HUDEP-2 (cell line): Measurements from ENCODE around the gene ZFP3.
"Not testable (repeated sequence)": the region's sequence is repeated elsewhere in the genome, so short reads cannot be mapped to it uniquely, and the experiment has no call there.

Source experiments
- DNase-seq, 76 experiments: peaks; one replicate each; lab custom pipeline; 2025; ENCODE audit not compliant: unreplicated experiment in 76 of 76; lab: John Stamatoyannopoulos, UW

The ZFP3 gene

DNA sequence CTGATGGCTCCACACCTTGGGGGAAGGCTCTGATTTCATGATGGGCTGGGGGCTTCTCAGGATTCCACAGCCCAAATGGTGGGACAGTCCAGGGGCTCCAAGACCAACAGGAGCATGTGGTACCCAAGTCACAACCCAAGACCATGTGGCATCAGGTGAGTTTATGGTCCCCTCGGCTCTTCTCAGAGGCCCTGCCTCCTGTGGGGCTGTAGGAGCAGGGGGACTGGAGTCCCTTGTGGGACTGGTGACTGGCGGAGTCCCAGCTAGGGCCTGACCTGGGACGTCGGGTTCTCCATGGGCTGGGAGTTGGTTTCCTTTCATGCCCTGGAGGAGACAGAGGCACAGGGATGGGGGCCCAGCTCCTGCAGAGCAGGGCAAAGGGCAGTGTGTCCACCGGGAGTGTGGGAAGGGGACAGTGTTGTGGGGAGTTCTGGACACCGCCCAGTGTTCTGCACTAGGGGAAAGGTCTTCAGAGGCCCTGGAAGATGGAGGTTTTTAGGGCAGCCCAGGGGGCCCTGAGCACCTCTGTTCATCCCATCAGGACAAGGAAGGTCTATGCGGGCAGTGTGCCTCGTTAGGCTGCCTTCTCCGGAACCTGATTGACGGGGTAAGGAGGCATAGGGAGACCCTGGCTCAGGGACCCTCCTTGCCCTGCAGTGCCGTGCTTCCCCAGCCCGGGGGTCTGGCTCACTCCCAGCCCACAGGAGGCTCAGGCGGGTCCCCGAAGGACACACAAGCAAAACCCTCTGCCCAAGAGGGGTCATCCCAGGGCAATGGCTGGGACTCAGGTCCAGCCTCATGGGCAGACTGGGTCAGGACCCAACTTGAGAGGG lies 58.5 kb downstream of the ZFP3 start:
- not testable (repeated sequence) for DNase-seq

DNA sequence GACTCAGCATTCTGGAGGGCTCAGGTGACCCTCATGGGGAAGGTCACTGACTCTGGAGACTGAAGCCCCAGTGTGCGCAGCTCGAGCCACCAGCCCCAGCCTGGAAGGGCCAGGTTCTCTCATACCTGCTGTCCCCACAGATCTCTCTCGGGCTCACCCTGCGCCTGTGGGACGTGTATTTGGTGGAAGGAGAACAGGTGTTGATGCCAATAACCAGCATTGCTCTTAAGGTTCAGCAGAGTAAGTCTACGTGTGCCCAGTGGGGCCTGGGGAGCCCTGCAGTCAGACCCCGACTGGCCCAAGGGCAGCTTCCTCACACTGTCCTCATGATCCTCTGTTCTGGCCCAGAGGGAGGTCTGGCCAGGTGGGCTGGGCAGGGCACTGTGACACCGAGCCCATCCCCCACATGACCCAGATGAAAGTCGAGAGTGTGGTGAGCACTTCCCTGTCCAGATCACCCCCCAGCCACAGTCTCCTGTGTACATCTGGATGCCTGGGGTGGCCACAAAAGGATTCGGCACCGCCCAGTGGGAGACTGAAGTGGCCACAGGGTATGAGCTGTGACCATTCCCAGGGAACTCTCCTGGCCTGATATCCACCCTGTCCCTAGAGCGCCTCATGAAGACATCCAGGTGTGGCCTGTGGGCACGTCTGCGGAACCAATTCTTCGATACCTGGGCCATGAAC lies 59.4 kb downstream of the ZFP3 start:
- DNase-seq, result not testable (repeated sequence)

DNA sequence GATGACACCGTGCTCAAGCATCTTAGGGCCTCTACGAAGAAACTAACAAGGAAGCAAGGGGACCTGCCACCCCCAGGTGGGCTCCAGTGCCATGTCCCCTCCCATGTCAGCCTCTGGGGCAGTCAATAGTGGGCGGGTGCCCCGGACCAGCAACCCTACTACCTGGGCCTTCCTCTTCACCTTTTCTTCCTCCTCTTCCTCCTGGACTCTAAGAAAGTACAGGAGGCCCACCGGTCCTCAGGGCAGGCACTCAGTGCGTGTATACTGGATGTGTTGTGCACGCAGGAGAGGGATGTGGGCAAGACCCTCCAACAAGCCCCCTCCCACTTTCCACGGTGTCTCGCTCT lies 59.9 kb downstream of the ZFP3 start:
- not testable (repeated sequence) for DNase-seq

DNA sequence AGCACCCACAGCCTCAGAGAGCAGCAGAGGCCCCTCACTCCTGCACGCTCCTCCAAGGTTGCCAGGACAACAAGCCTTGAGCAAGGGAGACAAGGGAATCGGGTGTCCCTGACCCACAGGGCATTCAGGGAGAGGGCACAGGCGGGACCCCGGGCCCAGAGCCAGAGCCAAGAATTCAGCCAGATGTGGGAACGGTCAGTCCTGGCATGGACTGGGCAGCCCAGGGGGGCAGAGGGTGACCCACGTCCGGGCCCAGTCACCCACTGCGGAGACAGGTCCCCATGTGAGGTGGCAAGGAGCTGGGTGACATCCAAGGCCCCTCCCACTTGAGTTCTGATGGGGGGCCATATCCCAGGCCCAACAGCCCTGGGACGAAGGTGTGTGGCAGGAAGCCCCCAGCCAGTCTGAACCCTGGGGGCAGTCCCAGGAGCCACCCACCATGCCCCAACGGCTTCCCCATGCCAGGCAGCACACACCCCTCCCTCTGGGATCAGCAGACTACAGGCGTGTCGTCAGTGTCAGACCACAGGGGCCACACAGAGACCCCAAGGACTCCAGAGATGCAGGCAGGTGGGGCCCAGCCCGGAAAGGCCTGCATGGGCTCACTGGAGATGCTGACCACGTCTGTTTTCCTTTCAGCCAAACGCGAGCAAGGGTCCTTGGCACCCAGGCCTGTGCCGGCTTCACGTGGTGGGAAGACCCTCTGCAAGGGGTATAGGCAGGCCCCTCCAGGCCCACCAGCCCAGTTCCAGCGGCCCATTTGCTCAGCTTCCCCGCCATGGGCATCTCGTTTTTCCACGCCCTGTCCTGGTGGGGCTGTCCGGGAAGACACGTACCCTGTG lies 60.6 kb downstream of the ZFP3 start:
- DNase-seq, result no peak

DNA sequence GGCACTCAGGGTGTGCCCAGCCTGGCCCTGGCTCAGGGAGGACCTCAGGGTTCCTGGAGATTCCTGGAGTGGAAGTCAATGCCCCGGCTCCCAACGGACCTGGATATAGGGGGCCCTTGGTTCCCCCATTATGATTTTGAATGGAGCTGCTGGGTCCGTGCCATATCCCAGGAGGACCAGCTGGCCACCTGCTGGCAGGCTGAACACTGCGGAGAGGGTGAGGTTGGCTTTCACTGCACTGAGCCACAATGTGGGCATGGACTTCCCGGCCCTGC lies 61.1 kb downstream of the ZFP3 start:
- no peak for DNase-seq

DNA sequence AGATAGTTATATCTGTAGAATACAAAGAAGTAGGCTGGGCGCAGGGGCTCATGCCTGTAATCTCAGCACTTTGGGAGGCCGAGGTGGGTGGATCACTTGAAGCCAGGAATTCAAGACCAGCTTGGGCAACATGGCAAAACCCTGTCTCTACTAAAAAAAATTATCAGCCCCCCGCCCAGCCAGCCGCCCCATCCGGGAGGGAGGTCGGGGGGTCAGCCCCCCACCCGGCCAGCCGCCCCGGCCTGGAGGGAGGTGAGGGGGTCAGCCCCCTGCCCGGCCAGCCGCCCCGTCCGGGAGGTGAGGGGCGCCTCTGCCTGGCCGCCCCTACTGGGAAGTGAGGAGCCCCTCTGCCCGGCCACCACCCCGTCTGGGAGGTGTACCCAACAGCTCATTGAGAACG lies 64.6 kb downstream of the ZFP3 start:
- DNase-seq, result not testable (repeated sequence)
